ENCODE measurements around the gene COMMD4.
"Not testable (repeated sequence)": the region's sequence is repeated elsewhere in the genome, so short reads cannot be mapped to it uniquely, and the experiment has no call there.

Gene COMMD4

DNA sequence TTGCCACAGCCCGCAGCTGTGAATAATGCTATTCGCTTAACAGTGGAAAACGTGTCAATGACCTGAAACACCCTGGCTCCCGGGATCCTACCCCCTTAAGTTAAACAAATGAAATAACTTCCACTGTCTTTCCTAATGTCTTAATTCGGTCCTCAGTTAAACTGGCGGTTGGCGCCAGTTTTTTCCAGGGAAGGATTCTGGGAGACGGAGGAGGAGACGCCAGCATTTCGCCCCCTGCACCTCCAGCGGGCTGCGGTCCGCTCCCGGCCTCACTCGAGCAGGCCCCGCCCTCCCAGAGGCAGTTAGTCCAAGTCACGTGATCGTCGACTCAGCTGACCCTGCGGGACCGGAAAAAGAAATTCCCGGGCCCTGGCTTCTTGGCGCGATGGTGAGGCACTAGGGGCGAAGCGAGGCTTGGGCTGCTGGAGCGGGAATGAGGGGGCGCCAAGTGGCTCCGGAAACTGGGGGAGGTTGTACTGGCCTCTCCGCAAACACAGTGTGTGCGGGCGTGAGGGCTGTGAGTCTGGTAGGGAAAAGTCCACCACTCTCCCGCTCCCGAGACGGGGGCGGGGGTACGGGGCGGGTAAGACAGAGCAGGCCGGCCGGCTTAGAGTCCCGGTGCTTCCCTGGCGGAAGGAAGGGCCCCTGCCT lies at the start of gene COMMD4:
TSS of gene COMMD4 (plus strand) at position 359 of the 651 bp plus-strand sequence. CDS start at position 386, 27 bp downstream.
- peak; percentile 89 for DNase-seq

DNA sequence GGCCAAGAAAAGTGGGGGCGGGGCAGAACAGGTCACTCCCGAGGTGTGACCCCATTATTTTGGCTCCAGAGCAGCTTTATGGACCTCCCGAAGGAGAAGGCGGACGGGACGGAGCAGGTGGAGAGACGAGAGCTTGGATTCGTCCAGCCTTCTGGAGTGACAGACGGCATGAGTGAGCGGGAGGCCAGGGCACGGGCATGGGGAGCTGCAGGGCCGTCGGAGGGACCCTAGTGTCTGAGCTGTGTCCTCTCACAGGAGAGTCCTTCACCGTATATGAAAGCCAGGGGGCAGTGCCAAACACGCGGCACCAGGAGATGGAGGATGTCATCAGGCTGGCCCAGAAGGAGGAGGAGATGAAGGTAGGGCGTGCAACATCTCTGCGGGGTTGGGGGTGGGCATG lies 42.2 kb upstream of the COMMD4 start:
- not testable (repeated sequence) for DNase-seq

DNA sequence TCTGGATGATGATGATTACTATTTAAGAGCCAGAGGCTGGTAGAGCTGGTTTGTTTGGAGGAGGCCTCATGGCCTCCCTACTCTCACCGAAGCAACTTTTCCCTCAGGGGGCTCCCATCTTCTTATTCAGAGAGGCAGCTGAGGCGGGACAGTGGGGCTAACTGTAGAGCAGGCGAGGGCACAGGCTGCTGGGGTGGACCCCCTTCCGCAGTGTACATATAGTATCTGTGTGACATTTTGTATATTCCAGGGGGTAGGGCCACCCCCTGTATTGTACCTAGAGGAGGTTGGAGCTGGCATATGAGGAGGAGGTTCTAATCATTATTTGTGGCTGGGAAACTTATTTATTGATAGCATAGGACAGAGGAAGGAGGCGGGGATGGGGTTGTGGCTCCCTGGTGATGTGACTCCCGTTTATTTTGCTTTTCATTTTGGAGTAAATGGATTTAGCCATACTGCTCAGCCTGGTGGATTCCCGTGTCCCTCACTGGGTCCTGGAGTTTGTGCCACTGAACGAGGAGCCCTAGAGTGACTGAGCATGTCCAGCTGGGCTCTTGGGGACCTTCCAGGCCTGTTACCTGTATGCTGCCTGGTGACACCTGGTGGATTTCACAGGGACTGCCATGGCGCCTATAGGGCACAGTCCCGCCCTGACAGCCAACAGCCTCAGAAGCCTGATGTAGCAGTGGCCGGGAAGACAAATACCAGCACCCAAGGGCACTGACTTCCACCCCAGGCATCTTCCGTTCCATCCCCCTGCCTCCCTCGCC lies 37.1 kb upstream of the COMMD4 start:
- DNase-seq, result not testable (repeated sequence)

DNA sequence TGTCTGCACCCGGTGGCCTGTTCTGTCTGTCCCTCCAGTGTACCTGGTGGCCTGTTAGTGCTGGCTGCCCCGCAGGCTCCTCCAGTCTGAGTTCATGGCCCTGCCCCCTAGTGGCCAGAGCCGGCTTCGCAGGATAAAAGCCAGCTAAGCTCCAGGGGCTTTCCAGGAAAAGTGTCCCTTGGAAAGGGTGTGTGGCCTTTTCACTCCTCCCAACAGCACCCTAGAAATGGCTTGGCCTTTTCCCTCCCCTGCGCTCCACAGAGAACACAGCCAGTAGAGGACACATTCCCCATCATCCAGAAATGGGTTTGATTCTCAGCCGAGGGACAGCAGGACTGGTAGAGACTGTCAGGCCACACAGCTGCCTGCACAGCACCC lies 36.6 kb upstream of the COMMD4 start:
- DNase-seq, result not testable (repeated sequence)

DNA sequence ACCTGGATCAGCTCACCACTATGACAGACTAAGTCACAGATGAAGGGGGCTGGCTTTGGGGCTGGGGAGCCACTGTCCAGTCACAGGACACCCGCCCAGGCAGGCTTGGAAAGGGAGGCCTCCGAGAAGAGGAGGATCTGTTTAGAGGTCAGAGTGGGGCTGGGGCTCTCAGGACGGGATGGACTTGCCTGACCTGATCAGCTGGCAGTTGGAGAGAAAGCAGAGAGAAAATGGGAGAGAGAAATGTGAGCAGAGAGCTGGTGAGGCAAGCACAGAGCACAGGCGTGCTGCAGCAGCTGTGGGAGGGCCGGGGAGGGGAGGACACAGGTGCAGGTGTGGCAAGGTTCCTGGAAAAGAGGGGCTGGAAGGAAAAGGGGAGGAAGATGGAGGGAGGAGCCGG lies 35.8 kb upstream of the COMMD4 start:
- not testable (repeated sequence) for DNase-seq

DNA sequence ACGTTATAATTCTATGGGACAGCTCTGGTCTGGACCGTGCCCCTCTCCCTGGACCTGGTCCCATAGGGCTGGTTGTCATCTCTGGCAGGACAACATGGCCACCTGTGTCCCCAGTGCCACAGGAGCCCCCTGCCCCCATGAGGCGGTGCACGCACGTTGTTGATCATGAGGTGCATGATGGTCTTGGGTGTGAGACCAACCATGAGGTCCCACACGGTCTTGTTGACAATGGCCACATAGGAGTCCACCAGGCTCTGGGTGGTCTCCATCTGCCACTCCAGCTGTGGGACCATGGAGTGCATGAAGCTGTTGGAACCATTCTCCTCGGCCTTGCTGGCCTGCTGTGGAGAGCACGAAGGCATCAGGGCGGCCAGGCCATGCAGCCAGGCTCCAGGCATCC lies 33.5 kb upstream of the COMMD4 start:
- DNase-seq, result no peak

DNA sequence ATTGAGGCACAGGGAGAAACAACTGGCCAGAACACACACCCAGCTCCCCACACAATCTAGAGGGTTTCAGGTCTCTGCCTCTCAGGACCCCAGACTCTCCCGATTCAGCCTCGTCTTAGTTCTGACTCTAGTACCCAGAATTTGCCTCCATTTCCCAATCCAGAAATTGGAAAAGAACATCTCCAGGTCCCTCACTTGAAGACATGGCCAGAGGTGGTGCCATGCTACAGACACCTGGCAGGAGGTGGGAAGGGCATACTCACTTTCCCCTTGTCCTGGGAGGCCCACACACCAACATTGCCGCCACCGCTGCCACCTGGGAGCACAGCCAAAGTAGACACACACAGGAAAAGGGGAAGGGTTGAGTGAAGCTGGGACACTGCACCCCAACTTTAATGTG lies 33.1 kb upstream of the COMMD4 start:
- DNase-seq, result not testable (repeated sequence)

DNA sequence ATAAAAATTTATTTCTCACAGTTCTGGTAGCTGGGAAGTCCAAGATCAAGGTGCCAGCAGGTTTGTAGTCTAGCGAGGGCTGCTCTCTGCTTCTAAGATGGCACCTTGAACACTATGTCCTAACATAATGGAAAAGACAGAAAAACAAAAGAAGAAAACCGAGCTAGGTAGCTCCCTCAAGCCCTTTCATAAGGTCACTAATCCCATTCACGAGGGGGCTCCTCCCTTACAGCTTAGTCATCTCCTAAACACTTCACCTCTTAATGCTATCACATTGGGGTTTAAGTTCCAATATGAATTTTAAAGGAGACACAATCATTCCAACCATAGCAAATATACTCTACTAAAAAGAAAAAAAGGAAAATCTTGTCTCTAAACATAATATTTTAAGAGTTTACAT lies 29.7 kb upstream of the COMMD4 start:
- DNase-seq, result no peak

DNA sequence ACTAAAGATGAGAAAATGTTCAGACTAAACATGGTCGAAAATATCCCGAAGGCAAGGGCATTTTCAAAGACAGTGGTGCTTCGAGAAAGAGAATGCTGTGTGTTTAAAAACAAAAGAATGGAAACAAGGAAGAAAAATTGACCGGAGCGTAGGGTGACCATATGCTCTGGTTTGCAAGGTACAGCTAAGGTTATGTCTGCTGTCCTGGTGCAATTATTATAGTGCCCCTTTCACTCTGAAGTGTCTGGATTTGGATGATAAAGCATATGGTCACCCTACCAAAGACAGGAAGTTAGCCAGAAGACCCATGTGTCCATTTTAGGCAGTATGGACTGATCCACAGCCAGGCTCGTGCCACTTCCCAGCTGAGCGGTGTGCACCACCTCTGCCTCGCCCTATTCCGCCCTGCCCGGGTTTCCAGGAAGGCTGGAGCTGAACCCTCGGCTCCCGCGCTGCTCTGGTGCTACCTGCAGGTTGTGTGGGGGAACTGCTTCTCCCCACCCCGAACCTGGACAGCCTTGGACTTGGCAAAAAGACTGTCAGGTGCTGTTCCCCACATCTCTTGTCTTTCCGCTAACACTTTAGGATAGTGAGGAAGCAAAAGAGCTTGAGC lies 28.0 kb upstream of the COMMD4 start:
- no peak for DNase-seq

DNA sequence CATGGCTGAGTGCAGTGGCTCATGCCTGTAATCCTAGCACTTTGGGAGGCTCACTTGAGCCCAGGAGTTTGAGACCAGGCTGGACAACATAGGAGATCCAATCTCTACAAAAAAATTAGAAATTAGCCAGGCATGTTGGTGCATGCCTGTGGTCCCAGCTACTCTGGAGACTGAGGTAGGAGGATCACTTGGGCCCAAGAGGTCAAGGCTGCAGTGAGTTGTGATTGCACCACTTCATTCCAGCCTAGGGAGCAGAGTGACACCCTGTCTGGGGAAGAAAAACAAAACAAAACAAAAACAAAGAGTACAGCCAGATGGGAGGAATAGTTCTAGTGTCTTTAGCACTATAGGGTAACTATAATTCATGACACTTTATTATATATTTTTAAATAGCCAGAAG lies 26.2 kb upstream of the COMMD4 start:
- no peak for DNase-seq

DNA sequence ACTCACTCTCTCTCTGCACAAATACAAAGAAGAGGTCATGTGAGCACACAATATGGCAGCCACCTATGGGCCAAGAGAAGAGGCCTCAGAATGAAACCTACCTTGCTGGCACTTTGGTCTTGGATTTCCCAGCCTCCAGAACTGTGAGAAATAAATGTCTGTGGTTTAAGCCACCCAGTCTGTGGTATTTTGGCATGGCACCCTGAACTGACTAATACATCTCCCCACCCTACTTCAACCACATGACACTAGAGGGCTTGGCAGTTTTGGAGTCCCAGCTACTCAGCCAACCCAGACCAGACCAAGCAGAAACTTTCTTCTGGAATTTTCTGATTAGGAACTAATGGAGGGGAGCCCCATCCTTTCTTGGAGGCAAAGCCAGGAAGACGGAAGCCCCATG lies 23.3 kb upstream of the COMMD4 start:
- not testable (repeated sequence) for DNase-seq

DNA sequence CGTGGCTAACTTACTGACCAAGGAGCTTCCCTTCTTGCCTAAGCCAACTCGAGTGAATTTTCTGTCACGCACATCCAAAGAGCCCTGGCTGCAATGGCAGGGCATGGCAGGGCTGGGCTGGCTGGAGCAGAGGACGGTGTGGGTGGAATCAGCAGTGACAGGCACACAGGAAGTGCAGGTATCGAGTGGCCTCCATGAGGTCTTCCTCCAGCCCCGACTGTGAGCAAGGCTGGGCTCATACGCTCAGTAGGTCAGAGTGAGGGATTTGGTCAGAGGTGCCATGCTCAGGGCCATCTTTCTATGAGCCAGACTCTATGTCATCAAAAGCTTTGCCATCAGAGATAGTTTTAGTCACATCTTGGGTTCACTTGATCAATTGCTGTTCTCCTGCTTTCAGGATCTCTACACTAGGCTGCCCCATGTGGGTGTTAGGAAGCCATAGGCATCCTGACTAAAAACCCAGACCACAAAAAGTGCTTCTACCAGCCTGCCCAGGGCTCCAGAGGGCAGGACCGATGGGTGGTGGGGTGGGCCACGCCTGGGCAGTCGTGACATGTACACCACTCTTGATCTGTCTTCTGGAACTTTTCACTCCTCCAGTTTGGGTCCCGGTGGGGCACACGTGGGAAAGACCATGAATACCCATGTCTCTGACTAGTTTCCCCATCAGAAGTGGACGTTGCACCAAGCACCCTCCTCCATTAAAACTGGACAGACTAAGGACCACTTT lies 22.6 kb upstream of the COMMD4 start:
- no peak for DNase-seq

DNA sequence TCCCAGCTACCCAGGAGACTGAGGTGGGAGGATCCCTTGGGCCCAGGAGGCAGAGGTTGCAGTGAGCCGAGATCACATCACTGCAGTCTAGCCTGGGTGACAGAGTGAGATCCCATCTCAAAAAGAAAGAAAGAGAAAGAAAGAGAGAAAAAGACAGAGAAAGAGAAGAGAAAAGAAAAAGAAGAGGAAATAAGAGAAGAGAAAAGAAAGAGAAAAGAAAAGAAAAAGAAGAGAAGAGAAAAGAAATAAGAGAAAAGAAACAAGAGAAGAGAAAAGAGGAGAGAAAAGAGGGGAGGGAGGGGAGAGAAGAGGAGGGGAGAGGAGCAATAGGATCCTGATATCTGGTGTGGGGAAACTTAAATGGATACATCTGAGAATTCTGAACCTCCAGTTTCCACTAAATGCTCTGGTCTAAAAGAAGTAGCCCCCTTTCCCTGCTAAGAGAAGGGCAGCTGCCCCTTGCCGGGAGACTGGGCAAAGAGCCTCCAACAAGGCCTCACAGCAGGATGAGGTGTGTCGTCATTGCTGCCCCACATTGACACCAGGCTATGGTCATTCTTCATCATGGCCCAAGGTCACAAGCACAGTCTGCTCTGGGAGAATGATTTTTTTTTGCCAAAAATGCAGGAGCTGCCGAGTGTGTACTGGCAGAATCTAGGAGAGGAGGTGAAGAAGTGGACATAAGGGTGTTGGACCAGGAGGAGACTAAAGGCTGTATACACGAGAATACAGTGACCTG lies 21.1 kb upstream of the COMMD4 start:
- DNase-seq, result no peak

DNA sequence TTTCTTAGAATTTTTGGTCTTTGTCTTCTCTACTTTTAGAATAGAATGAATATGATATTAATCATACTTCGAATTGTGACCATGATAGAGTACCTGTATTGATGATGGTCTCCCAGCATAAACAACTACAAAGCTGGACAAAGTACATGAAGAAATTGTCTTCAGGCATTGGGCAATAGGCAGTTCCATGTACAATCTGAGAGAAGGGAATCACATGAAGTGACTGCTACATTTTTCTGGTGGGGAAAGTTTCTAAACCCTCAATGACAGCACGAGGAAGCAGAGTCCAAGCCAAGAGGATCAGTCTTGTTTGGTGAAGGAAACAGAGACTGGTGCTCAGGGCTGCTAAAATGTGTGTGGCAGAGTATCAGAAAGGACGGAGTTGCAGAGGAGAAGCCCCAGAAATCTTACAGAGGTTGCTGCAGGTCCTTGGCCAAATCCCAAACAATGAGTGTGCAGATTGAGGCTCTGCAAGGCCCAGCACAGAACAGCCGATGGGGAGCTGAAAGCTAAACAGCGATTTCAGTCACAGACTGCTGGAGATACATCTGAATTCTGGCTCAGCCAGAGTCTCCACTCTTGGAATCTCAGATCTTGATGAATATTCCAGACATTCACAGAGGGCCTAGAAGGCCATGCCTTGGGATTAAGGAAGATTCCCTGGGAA lies 16.5 kb upstream of the COMMD4 start:
- not testable (repeated sequence) for DNase-seq

DNA sequence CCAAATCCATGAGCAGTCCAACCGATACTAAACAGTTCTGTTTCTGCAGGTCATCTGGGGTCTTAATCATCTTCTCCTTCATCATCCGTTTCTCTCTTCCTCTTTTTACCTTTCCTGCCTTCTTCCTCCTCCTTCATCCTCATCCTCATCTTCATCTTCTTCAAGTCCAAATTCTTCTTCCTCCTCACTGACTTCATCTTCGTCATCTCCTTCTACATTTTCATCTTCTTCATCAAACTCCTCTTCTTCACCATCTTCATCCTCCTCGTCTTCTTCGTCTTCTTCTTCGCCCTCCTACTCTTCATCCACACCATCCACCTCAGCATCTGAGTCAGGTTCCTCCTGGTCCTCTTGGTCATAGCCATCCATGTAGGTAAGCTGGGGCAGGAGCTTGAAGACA lies 14.2 kb upstream of the COMMD4 start:
- DNase-seq, result no peak

DNA sequence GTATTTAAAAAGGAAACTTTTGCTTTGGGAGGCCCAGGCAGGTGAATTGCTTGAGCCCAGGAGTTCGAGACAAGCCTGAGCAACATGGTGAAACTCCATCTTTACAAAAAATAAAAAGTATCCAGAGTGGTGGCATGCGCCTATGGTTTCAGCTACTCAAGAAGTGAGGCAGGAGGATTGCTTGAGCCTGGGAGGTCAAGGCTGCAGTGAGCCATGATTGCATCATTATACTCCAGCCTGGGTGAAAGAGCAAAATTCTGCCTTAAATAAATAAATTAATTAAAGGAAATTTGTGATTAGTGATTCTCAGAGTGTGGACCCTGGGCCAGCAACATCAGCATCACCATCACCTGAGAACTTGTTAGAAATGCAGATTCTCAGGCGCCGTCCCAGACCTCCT lies 9.9 kb upstream of the COMMD4 start:
- DNase-seq, result no peak

DNA sequence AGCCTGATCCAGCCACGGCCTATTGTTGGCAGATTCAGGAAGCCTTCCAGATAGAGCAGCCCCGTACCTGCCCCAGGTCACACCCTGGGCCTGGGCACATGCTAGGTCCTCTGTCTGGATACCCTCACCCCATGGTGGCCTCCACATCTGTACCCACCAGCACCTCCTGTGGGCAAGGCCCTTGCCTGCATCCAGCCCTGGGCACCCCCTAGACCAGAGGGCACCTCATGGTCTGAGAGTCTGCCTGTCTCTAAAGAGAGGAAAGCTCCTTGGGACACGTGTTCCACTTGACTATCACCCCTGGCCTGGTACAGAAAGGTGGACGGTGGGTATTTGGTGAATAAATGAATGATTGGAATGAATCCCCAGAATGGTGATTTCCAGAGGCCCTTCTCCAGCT lies 8.9 kb upstream of the COMMD4 start:
- DNase-seq, result no peak

DNA sequence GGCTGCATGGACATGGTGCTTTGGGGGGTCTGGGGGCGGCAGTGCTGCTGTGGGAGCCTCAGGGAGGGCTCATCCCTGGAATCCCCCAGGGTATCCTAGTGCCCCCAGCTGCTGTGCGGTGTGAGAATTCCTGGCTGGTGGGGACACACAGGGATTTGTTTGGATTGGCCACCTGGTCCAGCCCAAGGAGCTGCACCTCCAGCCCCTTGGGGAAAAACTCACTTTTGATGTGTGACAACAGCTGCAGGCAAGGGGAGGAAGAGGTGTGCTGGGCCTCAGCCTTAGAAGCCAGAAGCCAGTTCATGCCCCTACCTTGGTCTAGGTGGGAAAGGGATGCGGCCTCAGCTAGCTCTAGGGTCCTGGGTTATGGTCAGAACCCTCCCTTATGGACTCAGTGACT lies 8.4 kb upstream of the COMMD4 start:
- DNase-seq, result no peak

DNA sequence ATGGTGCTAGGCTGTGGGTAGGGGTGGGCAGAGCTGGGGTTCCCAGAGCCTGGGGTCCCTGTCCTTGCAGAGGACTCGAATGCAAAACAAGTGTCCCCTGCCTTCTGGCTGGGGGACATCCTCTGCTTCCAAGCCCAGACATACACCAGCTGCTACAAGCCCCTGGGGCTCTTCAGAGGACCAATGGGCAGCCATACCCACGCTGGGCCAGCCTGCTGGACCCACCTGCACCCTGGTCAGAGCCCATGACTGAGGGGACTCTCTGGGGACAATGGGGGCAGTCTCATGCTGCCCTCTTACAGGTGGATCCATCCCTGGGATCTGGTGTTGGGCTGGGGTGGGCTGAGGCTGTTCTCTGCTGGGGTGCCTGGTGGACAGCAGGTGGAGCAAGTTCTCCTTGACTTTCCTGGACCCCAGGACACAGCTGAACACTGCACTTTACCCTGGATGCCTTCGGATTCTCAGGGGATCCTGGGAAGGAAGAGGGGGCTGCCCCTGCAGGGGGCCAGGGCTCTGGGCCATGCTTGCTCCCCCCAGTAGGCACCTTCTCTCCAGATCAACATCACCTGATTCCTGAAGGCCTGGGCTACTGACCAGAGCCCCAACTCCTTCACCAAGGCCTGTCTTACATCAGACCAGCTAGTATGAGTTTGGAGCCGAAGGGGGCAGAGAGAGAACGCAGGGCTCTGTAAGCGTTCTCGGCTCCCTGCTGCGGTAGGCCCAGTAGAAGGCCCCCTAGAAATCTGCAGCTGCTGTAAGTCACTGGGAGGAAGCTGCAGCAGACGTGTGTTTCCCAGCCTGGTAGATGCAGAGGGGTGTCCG lies 7.2 kb upstream of the COMMD4 start:
- no peak for DNase-seq

DNA sequence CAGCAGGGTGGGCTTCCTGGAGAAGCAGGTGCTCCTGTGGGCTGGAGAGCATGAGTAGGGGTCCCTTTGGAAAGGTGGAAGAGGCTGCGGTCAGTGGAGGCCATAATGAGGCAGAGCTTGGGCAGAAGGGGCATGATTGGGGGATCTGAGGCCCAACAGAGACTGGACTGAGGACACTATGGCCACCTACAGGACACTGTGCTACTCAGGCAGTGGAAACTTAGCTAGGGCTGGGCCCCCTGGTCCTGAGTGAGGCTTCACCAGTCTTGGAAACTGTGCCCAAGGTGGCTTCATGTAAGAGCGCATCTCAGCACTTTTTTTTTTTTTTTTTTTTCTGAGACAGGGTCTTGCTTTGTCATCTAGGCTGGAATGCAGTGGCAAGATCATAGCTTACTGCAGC lies 6.3 kb upstream of the COMMD4 start:
- DNase-seq, result no peak

DNA sequence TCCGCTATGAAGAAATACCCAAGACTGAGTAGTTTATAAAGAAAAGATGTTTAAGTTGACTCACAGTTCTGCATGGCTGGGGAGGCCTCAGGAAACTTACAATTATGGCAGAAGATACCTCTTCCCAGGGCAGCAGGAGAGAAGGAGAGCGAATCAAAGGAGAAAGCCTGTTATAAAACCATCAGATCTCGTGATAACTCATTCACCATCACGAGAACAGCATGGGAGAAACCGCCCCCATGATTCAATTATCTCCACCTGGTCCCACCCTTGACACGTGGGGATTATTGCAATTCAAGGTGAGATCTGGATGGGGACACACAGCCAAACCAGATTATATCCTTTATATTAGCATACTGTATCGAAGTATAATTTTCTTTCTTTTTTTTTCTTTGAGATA lies 3.8 kb upstream of the COMMD4 start:
- DNase-seq, result not testable (repeated sequence)

All from NCI-H1092 (cell line).